GM21723 (cell line): Measurements from ENCODE around the gene NBEA.

ENCODE experiments used
- ATAC-seq: cut with Tn5 transposase; IDR thresholded peaks from one replicate; pipeline ENCODE4 v1.9.1; 2021; ENCODE audit warnings: mild to moderate bottlenecking, moderate library complexity; ENCODE audit not compliant: unreplicated experiment

Gene NBEA

DNA sequence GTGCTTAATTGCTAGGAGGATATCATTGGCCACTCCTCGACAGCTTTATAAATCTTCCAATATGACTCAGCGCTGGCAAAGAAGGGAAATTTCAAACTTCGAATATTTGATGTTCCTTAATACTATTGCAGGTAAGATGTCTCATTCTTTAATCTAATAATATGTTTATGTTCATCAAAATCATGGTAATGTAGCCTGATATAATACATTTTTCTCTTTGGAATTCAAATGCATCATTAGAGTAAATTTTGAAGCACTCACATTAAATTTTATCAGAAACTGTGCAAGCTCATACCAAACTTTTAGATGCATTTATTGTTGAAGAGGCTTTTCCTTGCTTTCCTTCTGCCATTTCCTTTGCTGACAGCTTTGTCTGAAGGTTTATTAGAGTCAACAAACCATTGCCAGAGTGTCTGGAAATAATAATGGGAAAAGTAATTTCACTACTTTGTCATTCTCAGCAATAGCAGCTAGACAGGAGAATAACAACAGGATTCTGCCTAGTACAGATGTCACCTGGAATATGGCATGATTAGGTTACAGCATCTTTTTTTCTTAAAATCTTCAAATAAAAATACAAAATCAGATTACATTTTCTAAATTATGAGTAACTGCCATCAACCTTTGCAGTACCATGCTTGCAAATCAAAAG, 613.0 kb downstream of the NBEA start:
- ATAC-seq: no peak

- ATAC-seq: no peak
These were observed 615.4 kb downstream of the NBEA start for GRCh38 chr13:35557475-35557874.

DNA sequence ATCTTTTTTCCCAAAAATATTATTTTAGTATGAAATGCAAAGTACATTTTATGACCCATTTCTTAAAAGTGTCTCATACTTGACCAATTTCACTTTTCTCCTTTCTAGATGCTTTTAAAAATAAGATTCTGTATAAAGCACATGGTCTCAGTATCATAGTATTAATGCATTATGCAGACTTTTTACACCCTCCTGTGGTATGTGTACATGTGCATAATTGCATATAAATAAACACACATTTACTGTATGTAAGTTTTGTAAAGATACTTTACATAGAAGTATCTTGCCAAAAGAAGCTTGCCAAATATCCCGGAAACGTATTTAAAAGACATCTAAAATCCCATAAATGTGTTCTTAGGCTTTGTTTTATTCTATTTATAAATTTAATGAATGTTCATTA, 619.5 kb downstream of the NBEA start:
- no peak for ATAC-seq

- ATAC-seq: no peak
These were observed 623.2 kb downstream of the NBEA start for GRCh38 chr13:35565273-35565672.

DNA sequence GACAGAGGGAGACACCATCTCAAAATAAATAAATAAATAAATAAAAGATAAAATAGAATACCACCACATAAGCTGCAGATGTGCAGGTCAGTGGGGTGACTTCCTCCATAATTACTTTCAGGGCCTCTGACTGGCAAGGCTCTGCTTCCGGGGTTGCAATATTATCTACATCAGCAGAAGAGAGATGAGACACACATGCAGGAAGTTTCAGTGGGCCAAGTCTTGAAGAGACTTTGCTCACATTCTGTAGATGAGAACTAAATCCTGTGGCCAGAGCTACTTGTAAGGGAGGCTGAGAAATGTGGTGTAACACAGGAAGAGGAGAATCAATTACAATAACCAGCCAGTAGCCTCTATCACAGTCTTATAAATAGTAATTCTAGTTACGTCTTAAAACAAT, 624.3 kb downstream of the NBEA start:
- ATAC-seq: no peak

DNA sequence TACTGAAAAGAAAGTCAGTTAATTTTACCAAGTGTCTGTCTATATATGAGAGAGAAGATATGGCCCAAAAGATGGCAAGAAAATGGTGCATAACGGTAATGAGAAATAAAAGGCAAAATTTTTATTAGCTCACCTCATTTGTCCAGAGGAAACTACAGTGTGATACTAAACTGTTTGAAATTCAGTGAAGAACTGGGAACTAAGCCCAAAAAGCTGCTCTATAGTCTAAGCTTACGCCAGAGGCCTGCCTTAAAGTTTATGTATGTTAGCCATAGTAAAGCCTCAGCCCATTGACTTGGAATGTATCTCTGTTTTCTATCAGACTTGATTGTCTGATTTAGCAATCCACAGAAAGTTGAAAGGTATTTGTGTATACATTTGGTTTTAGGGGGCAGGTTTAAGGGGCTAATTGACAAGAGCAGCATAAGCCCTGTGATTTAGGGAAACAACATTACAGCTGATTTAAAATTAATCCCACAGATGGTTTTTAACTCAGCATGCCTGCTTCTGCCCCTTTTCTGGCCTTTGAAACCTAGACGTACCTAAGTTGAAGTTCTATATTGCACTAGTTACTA, 625.4 kb downstream of the NBEA start:
- ATAC-seq: no peak

DNA sequence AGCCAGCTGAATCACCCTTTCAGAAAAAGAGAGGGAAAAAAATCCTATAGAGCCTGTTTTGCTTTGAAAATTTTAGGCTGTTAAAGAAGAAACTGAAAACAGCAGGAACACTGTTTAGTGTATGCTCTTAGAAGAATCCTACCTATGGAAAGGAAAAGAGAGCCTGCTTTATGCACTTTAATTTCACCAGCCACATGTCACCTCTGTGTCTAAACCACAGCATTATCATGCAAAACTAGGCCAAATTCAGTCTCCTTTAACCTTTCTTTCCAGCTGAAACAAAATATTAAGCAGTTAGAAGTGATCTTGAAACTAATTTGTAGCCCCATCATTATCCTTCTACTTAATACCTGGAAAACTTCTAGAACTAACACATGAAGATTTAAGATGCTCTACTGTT, 631.6 kb downstream of the NBEA start:
- ATAC-seq: no peak

DNA sequence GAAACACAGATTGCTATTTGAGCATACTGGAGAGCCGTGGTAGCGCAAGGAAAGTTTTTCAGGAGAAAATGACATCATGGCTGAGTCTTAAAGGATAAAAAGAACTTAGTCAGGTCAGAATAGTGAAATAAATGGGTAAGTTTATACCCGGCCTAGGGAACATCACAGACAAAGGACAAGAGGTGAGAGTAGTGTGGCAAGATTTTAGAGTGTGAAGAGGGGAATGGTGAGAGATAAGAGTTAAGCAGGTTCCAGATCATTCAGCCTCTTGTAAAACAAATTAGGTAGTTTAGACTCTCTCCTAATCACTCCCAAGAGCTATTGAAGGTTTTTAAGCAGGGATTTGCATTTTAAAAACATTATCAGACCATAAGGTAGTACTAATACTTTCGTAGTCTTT, 650.4 kb downstream of the NBEA start:
- ATAC-seq: no peak

GRCh38 chr13:35593651-35594050, 651.6 kb downstream of the NBEA start:
- ATAC-seq: no peak

GRCh38 chr13:35594096-35594495, 652.0 kb downstream of the NBEA start:
- no peak for ATAC-seq

- no peak for ATAC-seq
These were observed 653.1 kb downstream of the NBEA start for GRCh38 chr13:35595181-35595580.

DNA sequence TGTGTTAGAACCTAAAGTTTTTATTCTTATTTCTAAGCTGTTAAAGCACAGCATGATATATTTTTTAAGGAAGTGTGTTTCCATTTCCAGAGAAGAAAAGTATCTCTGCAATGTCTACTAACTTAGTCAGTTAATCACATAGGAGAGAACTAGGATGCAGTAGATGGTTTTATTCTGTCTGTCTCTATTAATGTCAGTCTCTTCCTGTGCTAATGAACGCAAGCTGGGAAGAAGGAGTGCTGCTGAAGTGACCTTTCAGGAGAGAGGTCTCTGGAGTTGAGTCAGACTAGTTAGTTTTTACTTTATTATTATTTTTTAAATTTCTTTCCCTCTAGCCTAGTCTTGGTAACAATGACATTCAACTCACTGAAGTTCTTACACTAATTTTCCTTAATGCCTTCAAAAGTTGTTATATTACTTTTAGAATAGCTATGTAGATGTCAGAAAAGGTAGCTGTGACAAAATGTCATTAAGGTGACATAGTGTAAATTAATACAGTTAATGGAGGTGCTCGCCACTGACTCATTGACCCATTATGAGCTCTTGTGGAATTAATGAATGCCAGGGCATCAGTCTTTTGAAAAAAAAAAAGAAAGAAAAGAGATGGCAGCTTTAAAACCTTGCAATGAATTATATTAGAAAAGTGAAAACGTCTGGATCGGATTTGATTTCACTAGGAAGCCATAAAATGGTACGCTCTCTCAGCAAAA, 654.4 kb downstream of the NBEA start:
- ATAC-seq: no peak

DNA sequence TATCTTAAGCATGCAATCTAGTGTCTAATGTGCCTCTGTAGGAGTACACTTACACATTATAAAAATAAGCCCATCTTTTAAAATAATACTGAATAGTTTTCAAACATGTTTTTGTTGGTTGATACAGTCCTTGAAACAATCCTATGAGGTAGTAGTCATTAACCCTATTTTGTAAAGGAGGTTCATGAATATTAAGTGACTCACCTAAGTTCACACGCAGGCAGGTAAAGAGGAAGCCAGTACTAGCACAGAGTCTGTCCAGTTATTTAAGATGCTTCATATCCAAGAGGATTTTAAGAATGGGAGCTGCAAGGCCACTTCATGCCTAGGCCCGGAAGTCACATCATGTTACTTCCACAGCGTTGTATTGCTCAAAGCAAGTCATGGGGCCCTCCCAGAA, 655.4 kb downstream of the NBEA start:
- ATAC-seq: no peak

- no peak for ATAC-seq
These were observed 656.2 kb downstream of the NBEA start for GRCh38 chr13:35598233-35598632.

DNA sequence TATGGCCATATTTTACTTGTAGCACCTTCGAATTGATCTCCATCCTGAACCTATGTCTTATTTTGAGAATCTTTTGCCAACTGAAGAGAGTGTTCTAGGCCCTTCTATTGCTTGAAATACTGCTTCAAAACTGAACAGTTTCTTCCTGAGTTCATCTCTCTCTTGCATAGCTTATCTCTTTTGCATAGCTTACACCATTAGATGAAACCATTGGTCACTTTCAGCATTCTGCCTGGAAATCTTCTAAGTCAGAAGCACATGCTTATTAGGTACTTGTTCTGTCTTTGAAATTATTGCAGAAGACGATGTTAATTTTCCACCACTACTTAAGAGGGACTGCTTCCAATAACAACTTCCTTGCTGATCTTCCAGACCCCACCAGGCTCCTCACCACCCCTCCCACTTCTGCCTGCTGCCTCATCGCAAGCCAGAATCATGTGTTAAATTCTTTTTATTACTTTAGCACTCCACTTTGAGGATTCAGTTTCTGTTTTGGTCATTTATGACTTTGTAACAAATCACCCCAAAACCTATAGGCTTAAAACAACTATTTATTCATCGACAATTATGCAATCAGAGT, 656.8 kb downstream of the NBEA start:
- no peak for ATAC-seq

- ATAC-seq: no peak
These were observed 657.3 kb downstream of the NBEA start for GRCh38 chr13:35599384-35599783.

DNA sequence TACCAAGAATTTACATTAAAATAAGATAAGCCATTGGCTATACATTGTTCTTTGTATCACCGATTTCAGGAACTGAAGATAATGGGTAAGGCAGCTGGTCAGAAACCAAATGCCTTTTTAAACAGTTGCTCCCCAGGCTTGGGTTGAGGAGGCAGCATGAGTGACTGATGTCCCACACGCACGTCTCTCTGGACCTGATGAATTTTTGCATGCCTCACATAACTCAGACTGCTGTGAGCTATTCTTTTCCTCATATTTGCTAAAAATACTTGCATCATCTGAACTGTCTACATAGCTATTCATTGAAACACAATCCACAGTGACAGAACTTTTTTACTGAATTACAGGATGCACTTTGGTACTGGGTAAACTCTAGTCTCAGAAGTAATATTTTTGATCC, 658.1 kb downstream of the NBEA start:
- ATAC-seq: no peak

DNA sequence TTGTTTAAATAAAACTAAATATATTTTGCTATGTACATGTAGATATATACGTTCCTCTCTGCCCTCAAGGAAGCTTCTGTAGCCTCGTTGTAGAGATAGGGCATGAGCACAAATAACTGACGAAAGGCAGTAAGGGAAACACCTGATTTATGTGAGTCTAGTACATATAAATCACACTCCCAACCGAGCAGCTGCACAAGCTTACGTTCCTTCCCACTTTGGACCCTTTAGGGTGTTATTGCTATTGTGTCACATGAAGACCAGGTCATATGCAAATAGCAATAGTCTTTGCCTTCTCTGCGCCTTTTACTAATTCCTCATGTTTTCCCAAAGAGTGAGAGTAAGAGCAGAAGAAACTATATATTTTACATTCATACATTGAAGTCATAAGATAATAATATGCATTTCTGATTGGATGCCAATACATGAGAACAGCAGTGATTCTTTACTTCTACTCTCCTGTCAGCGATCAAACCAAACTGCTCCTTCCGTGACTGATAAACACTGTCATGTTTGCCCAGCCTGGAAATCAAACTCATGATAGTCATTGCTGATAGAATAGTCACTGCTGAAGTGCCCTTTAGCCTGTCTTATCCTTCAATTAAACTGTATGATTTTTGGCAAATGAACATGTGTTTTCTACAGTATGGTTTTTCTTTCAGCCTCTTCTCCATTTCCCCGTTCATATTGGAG, 661.7 kb downstream of the NBEA start:
- ATAC-seq: no peak

GRCh38 chr13:35614666-35615065, 672.6 kb downstream of the NBEA start:
- no peak for ATAC-seq

GRCh38 chr13:35617420-35617819, 675.4 kb downstream of the NBEA start:
- ATAC-seq: no peak

DNA sequence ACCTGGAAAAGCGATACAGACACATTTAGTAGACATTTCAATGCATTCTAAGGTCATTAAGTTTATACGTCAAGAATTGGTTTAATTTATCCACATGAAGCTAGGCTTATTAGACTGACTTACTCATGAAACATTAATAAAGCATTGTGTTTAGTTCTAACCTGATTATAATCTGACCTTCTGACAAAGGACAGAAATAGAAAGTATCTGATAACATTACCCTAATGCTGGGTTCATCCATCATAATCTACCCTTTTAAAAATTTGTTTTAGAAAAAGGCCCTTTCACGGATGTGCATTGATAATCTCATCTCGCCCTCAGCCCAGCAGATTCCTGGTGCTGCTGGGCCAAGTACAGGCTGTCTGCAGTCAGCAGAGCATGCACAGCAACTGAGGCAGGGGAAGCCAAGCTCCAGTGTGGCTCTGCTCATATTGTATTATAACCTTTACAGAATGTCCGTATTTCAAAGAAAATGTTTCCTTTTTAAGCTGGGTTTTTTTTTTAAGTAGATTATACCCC, 676.6 kb downstream of the NBEA start:
- no peak for ATAC-seq
